GM19025 (cell line): ENCODE measurements around the gene ILF2.
"Not testable (repeated sequence)": the region's sequence is repeated elsewhere in the genome, so short reads cannot be mapped to it uniquely, and the experiment has no call there.

Experiments used
- ATAC-seq: cut with Tn5 transposase; IDR thresholded peaks from one replicate; pipeline ENCODE4 v1.9.1; 2021; ENCODE audit warnings: mild to moderate bottlenecking, low read depth, moderate library complexity; ENCODE audit not compliant: unreplicated experiment

Gene ILF2

DNA sequence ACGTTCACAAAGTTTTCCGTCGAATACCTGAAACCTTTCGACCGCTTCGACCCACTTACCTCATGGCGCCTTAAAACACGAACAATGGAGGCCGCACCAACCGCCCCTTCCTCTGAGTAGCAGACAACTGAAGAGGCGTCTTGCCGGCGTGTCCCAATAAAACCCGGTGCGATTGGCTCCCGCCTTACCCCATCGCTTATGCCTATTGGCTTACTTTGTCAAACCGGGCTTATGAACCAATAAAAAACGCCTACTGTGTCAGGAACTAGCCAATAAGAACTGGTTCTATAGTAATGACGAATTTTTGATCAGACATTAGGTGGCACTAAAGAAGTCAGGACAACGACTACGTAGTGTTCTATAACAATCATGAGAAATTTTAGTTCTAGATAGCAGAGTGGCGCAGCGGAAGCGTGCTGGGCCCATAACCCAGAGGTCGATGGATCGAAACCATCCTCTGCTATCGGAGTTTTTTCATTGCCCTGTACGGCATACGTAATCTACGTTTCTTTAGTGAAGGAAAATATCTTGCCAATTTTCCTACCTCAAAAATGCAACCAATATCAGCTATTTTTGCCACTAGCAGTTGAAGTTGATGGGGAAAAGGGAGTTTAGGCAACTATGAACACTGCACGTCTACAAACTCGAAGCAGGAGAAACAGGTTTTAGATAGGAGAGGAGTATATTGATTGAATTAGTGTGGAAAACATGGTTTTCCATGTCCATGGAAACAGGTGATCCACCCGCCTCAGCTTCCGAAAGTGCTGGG, at the start of gene ILF2:
ILF2 (minus strand) TSS at position 135 of the 769 bp plus-strand sequence; CDS start at position 64, 71 bp downstream.
- ATAC-seq = peak; percentile 90

DNA sequence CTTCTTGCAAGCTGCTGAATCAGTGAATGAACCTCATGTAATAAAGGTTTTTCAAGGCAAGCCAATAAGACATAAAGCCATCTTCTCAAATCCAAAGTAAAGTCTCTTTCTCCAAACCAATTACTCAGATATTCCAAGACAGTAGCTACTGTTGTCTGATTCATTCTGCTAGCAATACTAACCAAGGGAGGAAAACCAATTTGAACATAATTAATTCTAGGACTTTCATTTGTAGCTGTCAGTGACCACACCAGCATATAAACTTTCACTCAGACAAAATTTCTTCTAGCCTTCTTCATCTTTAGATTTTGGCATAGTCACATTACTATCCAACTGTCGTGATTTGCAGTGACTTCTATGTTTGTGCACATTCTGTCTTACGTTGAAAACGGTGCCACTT, 46.5 kb upstream of the ILF2 start:
- ATAC-seq = no peak

DNA sequence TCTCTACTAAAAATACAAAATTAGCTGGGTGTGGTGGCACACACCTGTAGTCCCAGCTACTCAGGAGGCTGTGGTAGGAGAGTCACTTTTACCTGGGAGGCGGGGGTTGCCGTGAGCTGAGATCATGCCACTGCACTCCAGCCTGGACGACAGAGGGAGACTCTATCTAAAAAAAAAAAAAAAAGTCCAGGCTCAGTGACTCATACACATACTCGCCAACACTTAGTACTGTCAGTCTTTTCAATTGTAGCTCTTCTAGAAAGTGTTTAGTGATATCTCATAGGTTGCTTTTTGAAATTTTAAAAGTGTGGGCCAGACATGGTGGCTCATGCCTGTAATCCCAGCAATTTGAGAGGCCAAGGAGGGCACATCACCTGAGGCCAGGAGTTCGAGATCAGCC, 45.4 kb upstream of the ILF2 start:
- not testable (repeated sequence) for ATAC-seq

DNA sequence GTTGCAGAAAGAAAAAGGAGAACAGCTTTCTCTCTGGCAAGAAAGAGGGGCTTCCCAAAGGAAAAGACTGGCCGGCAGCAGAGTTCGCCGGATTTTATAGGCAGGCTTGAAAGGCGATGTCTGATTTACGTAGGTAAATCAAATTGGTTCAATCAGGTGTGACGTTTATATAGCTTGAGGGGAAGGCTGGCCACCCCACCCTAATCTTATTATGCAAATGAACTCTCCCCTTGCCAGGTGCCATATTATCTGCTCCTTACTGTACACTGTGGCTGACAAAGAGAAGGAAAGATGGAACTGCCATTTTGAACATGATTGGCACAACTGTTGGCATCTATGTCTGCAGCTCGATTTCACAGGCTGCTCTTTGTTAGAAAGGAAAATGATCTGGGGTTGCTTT, 40.2 kb upstream of the ILF2 start:
- no peak for ATAC-seq

DNA sequence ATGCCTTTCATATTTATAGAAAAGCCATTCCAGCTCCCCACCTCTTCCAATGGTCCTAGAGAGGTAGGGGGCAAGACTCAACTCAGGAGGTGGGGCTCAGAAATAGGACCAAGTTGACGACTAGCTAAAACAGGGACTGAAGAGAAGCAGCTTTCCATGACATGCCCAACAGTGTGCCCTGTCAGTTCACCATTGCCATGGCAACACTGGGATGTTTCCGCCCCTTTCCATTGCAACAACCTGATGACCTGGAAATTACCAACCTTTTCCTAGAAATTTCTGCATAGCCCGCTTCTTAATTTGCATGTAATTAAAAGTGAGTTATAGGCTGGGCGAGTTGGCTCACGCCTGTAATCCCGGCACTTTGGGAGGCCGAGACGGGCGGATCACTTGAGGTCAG, 34.7 kb upstream of the ILF2 start:
- no peak for ATAC-seq

DNA sequence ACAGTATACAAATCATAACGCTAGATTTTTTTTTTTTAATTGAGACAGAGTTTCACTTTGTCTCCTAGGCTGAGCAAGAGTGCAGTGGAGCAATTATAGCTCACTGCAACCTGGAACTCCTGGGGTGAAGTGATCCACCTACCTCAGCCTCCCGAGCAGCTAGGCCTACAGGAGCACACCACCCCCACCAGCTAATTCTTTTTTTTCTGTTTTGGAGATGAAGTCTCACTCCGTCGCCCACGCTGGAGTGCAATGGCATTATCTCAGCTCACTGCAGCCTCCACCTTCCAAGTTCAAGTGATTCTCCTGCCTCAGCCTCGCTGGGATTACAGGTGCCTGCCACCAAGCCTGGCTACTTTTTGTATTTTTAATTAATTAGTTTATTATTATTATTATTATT, 29.0 kb upstream of the ILF2 start:
- ATAC-seq = no peak

DNA sequence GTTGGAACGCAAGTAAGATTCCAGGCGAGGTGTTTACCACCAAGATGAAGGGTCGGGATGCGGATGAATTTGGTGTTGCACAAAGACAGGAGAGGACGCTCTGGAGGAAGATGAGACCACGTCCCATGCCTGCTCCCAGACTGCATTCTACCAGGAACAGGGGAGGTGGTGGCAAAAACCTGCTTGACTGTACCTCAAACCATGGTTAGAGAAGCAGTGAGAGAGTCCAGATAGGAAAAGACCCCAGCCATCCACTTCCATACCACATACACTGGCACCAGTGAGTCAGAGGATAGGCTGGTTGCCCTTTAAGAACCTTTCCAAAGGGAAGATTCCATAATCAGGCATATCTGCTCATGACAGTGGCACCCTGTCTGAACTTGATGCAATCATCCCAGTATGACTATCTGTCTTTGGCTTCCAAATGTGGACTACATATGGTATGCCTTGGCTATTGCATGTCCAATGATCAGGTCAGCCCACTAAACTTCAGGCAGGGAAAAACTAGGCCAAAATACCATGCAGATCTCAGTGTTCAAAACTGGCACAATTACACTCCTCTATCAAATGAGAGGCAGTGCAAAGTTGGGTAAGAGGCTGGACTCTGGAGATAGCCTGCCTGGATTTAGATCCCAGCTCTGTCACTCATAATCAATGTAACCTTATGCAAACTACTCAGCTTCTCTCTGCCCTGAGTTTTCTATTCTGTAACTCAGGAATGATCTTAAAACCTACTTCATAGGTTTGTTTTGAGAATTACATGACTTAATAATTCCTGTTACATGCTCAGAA, 28.3 kb upstream of the ILF2 start:
- no peak for ATAC-seq

DNA sequence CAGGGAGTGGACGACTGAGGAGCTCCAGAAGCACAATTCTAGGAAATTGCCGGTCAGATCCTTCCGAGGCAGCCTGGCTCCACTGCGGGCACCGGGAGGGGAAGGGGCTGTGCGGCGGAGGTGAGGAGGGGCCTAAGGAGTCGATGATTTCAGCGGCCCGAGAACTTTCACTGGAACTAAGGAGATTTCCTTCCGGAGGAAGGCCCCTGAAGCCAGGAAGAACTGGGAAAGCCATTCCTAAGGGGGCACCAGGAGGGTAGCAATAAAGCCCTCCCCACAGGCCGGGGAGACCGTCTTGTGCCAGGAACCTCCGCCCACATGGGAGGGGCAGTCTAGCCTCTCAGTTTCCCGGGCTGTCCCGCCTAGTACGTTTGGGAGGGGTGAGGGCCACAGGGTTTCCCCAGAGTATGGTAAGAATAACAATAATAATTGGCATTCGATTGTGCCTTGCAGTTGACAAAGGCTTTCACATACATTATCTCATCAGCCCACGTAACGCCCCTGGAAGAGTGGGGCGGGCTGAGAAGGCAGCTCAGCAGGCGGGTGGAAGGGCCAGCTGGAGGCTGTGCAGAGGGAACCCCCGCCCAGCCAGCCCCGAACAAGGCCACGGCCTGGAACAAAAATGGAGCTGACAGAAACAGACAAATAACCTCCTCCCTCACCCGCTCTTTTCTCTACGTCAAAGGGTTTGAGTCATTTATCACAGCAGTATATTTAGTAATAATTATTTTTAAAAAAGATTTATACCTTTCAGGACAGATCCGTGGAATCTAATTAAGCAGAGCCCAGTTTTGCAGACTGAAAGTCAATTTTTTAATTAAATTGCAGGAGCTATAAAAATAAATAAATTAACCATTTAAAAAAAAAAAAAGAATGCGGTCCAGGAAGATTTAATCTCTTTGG, 27.5 kb upstream of the ILF2 start:
- no peak for ATAC-seq

DNA sequence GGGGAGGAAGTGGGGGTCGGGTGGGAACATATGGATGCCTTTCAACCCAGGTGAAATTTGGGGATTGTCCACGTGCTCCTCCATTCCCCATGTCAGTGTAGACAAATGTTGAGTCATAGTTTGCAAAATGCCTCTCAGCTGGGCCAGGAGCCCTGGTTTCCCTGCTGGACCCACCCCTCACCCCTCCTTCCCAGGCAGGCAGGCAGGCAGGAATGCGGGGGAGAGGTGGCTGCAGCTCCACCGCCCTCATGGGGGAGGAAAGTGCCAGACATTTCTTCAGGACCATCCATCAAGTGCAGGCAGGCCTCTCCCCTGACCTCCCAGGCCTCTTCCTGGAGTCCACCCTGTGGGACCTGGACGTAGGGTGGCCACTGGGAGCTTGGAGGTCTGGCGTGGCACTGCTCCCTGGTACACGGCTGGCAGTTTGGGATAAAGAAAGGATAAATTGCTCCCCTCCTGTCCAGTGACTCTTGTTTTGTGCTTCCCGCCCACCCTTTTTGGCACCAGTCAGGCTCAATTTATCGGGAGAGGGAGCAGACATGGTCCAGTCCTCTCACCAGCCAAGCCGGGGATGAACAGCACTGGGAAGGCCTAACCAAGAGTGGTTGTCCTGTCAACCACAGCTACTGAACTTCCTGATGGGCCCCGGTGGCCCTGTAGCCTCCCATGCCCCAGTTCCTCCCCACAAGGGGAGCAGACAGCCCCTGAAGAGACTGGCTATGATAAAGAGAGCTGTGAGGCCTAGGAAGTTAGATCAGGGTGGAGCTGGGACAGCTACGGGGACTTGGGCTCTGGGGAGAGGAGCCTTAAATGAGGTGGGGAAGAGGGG, 26.6 kb upstream of the ILF2 start:
- no peak for ATAC-seq

DNA sequence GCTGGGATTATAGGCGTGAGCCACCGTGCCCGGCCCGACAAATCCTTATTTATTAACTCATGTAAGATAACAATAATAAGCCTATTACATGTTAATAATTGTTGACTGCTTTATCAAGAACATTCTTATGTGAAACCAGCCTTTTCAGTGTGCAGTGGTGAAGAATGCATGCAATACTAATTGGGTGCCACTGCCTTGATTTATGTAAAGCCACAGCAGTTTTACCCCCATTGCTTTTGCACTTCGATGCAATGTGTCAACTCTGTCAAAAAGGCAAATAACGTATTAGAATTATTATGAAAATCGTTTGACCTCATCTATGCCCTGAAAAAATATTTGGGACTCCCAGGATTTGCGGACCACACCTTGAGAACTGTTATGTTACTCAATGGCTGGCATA, 25.9 kb upstream of the ILF2 start:
- no peak for ATAC-seq

DNA sequence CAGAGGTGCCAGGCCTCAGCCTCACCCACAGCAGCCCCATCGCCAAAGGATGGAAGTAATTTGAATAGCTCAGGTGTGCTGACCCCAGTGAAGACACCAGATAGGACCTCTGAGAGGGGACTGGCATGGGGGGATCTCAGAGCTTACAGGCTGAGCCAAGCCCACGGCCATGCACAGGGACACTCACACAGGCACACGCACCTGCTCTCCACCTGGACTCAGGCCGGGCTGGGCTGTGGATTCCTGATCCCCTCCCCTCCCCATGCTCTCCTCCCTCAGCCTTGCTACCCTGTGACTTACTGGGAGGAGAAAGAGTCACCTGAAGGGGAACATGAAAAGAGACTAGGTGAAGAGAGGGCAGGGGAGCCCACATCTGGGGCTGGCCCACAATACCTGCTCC, 22.7 kb upstream of the ILF2 start:
- no peak for ATAC-seq

DNA sequence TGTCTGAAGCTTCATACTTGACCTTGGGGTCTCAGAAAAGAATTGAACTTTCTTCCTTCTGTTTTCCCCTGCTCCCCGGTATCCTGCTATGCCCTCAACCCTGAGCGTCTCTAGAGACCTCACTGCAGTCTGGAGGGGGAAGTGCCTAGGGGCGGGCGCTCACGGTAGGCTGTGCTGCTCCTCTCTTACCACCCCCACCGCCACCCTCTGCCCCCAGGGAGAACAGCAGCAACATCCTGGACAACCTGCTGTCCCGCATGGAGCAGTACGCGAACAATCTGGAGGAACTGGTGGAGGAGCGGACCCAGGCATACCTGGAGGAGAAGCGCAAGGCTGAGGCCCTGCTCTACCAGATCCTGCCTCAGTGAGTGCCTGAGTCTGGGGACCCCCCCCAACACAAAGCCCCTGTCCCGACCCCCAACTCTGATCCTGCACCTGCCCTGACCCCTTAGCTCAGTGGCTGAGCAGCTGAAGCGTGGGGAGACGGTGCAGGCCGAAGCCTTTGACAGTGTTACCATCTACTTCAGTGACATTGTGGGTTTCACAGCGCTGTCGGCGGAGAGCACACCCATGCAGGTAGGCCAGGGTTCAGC, 18.0 kb upstream of the ILF2 start:
- ATAC-seq = no peak

DNA sequence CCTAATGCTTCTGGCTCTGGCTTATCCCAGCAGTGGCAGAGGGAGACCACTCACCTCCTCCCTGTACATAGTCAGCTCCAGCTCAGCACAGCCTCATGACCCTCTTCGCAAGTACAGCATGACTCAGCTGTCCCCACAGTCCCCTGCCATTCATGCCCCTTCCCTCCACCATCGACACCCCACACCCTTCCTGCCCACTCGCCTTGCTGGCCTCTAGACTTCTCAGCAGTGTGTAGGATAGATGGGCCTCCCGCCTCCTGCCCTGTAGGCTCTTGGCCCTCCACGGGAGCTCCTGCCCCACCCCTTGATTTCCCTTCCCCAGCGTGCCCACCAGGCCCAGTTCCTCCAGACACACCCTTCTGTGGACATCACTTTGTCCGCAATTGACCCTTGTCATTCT, 17.5 kb upstream of the ILF2 start:
- no peak for ATAC-seq

DNA sequence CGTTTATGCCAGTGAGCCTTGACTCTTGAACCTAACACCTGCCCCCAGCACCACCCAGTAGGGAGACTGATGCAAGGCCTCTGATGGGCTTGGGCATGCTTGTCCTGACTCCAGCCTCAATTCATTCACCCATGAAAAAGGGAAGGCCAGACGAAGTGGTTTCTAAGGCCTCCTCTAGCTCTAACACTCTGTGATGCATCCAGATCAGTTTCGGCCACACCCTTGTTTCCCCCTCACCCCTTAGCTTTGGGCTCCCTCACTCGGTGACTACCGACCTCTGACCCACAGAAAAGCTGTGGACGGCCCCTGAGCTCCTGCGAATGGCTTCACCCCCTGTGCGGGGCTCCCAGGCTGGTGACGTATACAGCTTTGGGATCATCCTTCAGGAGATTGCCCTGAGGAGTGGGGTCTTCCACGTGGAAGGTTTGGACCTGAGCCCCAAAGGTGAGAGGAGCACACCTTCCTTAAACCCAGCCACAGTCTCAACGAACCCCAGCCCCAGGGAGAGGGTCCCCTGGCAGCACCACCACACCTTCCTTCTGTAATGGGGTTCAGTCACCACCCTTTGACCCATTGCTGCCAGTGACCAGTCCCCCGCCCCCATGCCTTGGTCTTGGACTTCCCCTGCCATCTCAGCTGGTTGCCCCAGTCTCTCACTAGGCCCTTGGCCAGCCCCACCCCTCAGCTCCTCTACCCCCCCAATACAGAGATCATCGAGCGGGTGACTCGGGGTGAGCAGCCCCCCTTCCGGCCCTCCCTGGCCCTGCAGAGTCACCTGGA, 16.7 kb upstream of the ILF2 start:
- ATAC-seq = no peak

DNA sequence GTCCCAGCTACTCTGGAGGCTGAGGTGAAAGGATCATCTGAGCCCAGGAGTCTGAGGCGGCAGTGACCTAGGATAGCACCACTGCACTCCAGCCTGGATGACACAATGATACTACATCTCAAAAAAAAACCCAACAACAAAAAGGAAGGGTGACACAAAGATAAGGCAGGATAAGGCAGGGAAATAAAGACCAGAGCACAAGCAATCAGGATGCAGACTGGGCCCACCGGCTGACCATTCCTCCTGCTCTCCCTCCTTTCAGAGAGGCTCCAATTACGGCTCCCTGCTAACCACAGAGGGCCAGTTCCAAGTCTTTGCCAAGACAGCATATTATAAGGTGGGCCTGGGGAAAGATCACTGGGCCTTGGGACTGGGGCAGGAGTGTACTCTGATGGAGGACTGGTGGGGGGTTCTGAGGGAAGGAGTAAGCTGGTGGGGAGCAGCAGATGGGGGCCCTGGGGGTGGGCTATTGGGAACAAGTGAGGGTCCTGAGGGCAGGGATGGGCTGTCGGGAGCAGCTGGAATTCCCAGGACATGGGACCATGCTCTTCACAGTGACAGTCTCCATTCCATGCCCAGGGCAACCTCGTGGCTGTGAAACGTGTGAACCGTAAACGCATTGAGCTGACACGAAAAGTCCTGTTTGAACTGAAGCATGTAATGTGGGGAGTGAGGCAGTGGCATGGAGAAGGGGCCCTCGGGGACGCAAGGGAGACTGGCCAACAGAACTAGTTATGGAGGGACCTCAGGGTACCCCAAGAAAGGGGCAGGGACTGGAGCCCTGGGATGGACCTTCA, 14.9 kb upstream of the ILF2 start:
- no peak for ATAC-seq

DNA sequence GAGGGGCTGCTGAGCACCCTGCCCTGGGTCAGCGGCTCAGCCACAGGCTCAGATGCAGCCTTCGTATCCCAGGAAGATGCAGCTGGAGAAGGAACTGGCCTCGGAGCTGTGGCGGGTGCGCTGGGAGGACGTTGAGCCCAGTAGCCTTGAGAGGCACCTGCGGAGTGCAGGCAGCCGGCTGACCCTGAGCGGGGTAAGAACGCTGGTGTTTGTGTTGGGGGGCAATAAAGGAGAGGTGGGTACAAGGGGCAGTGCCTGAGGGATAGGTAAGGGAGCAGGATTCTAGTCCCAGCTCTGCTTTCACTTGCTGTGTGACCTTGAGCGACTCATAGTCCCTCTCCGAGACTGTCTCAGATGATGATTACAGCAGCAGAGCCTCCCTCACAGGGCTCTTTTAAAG, 14.1 kb upstream of the ILF2 start:
- ATAC-seq = no peak

DNA sequence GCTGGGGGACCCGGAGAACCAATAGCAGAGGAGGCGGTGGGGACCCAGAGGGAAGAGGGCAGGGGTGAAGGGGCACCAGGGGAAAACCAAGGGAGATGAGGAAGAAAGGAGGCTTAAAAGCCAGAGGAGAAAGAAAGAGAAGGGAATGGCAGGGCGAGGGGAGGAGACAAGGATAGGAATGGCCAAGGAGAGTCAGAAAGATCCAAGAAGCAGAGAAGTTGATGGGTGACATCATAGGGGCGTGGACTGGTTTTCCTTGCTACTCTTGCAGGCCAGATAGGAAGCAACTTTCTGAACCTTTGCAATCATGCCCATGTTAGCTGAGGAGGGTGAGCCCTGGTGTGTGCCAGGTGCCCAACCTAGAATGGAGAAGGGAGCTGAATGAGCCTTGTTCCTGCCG, 13.1 kb upstream of the ILF2 start:
- ATAC-seq = no peak

DNA sequence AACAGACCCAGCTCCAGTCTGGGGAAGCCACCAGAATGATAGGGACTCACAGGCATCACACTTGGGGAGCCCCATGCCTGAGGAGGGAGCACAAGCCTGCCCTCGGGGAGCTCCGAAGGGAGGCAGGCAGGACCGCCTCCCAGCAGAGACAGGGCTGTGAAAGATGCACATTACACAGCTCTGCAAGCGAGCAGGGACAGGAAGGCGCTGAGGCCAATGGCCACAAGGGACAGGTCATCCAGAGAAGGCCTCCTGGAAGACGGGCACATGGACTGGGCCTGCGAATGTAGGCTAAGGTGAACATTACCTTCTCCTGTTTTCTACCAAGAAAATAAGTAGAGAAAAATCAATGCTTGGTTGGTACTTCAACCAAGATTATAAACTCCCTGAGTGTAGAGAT, 11.9 kb upstream of the ILF2 start:
- ATAC-seq = no peak
